Neural cell (in vitro differentiated cells): ENCODE results near the gene CYP4F12. TPM values are rescaled to one million over a fixed set of nuclear protein-coding genes. Genes with fewer than 3 reads are reported as not detected.

Experiments
- H2AFZ ChIP-seq: fragments of 200-600, 300-800 bp; sonication (generic), shearing (Covaris generic); 2 replicates; pipeline ENCODE4 v1.6.0; 2014; ENCODE audit warnings: low read depth, mild to moderate bottlenecking, antibody characterized with exemption, low read length, moderate library complexity
- H3F3A ChIP-seq: fragments of 200-600 bp; shearing (Covaris generic); 2 replicates; pipeline ENCODE4 v1.6.1; 2016; ENCODE audit warnings: mild to moderate bottlenecking, moderate library complexity, mixed read lengths, antibody characterized with exemption, low read length; ENCODE audit not compliant: insufficient read depth, poor library complexity, severe bottlenecking
- H3K27ac ChIP-seq: fragments of 200-600, 300-800 bp; sonication (generic), shearing (Covaris generic); 2 replicates; pipeline ENCODE4 v1.5.1; 2014; ENCODE audit warnings: mild to moderate bottlenecking, low read length, moderate library complexity
- H3K27me3 ChIP-seq: fragments of 300-800, 200-600 bp; sonication (generic), shearing (Covaris generic); 2 replicates; pipeline ENCODE4 v1.6.0; 2014; ENCODE audit warnings: mild to moderate bottlenecking, low read depth, low read length, moderate library complexity; ENCODE audit not compliant: insufficient read depth
- H3K36me3 ChIP-seq: fragments of 300-800, 200-600 bp; sonication (generic), shearing (Covaris generic); 2 replicates; pipeline ENCODE4 v1.5.1; 2014; ENCODE audit warnings: mild to moderate bottlenecking, antibody characterized with exemption, low read length, moderate library complexity; ENCODE audit not compliant: insufficient read depth
- H3K4me2 ChIP-seq: fragments of 300-800, 200-600 bp; sonication (generic), shearing (Covaris generic); 2 replicates; pipeline ENCODE4 v1.6.0; 2014; ENCODE audit warnings: mild to moderate bottlenecking, low read length
- H3K4me3 ChIP-seq: fragments of 300-800, 200-600 bp; sonication (generic), shearing (Covaris generic); 2 replicates; pipeline ENCODE4 v1.5.1; 2014; ENCODE audit warnings: mild to moderate bottlenecking, low read length, moderate library complexity
- H3K79me2 ChIP-seq: fragments of 200-600 bp; shearing (Covaris generic); replicated peaks from 2 replicates; pipeline ENCODE4 v1.6.0; 2014; ENCODE audit warnings: mild to moderate bottlenecking, low read length, moderate library complexity; ENCODE audit not compliant: insufficient read depth
- H3K9ac ChIP-seq: fragments of 300-800, 200-600 bp; sonication (generic), shearing (Covaris generic); 2 replicates; pipeline ENCODE4 v1.6.1; 2016; ENCODE audit warnings: mild to moderate bottlenecking, low read length, mixed read lengths
- H3K9me2 ChIP-seq: fragments of 200-600 bp; shearing (Covaris generic); 2 replicates; pipeline ENCODE4 v1.6.1; 2016; ENCODE audit warnings: mild to moderate bottlenecking, low read length, mixed read lengths; ENCODE audit not compliant: insufficient read depth
- H3K9me3 ChIP-seq: fragments of 200-600, 300-800 bp; sonication (generic), shearing (Covaris generic); 2 replicates; pipeline ENCODE4 v1.6.1; 2016; ENCODE audit warnings: mild to moderate bottlenecking, mixed run types, low read length, moderate library complexity, mixed read lengths
- H4K20me1 ChIP-seq: fragments of 200-600 bp; shearing (Covaris generic); 2 replicates; pipeline ENCODE4 v1.6.1; 2016; ENCODE audit warnings: mild to moderate bottlenecking, mixed run types; ENCODE audit not compliant: insufficient read depth
- EP300 ChIP-seq: fragments of 450-650 bp; conservative IDR thresholded peaks from 2 replicates; pipeline ENCODE4 v1.6.1; 2014; ENCODE audit warnings: antibody characterized with exemption, mild to moderate bottlenecking, moderate library complexity; ENCODE audit not compliant: poor library complexity, severe bottlenecking
- EZH2 ChIP-seq: fragments of 200-600, 300-800 bp; shearing (Covaris generic), sonication (generic); IDR thresholded peaks from 2 replicates; pipeline ENCODE4 v1.6.1; 2014; ENCODE audit warnings: antibody characterized with exemption, low read length, borderline replicate concordance, mild to moderate bottlenecking; ENCODE audit not compliant: insufficient read depth, poor library complexity, severe bottlenecking
- MXI1 ChIP-seq: fragments of 450-650 bp; conservative IDR thresholded peaks from 2 replicates; pipeline ENCODE4 v1.6.1; 2014; ENCODE audit warnings: antibody characterized with exemption, mild to moderate bottlenecking; ENCODE audit not compliant: poor library complexity, severe bottlenecking
- POLR2AphosphoS5 ChIP-seq: IDR thresholded peaks from 2 replicates; pipeline ENCODE4 v1.6.1; 2012
- RAD21 ChIP-seq: fragments of 450-650 bp; conservative IDR thresholded peaks from 2 replicates; pipeline ENCODE4 v1.6.1; 2014; ENCODE audit warnings: antibody characterized with exemption, mild to moderate bottlenecking, moderate library complexity
- SMC3 ChIP-seq: fragments of 450-650 bp; conservative IDR thresholded peaks from 2 replicates; pipeline ENCODE4 v1.6.1; 2014; ENCODE audit warnings: antibody characterized with exemption, mild to moderate bottlenecking, moderate library complexity; ENCODE audit not compliant: poor library complexity
- TAF1 ChIP-seq: IDR thresholded peaks from 2 replicates; pipeline ENCODE4 v1.6.1; 2012; ENCODE audit warnings: low read depth
- polyA plus RNA-seq: library from polyadenylated mRNA; depleted of rRNA; stranded (reverse); fragments of >200 nt; gene quantifications from 2 replicates; pipeline ENCODE4 v1.2.3, GENCODE V29; 2014
- TF ChIP-seq, protein P1 (sequence below): IDR thresholded peaks from 2 replicates; pipeline ENCODE4 v1.6.1; 2012; ENCODE audit warnings: borderline replicate concordance
- TF ChIP-seq, protein P2 (sequence below): fragments of 450-650 bp; IDR thresholded peaks from 2 replicates; pipeline ENCODE4 v1.5.1; 2014; ENCODE audit warnings: antibody characterized with exemption, mild to moderate bottlenecking, moderate library complexity; ENCODE audit not compliant: poor library complexity, severe bottlenecking

CYP4F12 gene
- polyA plus RNA-seq, 1 donor from 2014 or later, result not detected

- Histone ChIP-seq H3K4me3 (no peak overlapping the region), H3K9me3 (no peaks in the 10 kb centered on the region), H4K20me1 (no peaks in the 10 kb centered on the region), H3K79me2 (no peaks in the 10 kb centered on the region), H2AFZ (no peak overlapping the region), H3K4me2 (no peak overlapping the region), H3F3A (no peaks in the 10 kb centered on the region), H3K9ac (no peak overlapping the region), H3K36me3 (no peaks in the 10 kb centered on the region), H3K9me2 (no peaks in the 10 kb centered on the region), H3K27me3 (no peaks in the 10 kb centered on the region), H3K27ac (no peak overlapping the region)
- TF ChIP-seq EZH2 (no peak), EP300 (no peak), TAF1 (no peak), SMC3 (no peak), RAD21 (no peak), POLR2AphosphoS5 (no peak), MXI1 (no peak)
- TF ChIP-seq, protein P1, sequence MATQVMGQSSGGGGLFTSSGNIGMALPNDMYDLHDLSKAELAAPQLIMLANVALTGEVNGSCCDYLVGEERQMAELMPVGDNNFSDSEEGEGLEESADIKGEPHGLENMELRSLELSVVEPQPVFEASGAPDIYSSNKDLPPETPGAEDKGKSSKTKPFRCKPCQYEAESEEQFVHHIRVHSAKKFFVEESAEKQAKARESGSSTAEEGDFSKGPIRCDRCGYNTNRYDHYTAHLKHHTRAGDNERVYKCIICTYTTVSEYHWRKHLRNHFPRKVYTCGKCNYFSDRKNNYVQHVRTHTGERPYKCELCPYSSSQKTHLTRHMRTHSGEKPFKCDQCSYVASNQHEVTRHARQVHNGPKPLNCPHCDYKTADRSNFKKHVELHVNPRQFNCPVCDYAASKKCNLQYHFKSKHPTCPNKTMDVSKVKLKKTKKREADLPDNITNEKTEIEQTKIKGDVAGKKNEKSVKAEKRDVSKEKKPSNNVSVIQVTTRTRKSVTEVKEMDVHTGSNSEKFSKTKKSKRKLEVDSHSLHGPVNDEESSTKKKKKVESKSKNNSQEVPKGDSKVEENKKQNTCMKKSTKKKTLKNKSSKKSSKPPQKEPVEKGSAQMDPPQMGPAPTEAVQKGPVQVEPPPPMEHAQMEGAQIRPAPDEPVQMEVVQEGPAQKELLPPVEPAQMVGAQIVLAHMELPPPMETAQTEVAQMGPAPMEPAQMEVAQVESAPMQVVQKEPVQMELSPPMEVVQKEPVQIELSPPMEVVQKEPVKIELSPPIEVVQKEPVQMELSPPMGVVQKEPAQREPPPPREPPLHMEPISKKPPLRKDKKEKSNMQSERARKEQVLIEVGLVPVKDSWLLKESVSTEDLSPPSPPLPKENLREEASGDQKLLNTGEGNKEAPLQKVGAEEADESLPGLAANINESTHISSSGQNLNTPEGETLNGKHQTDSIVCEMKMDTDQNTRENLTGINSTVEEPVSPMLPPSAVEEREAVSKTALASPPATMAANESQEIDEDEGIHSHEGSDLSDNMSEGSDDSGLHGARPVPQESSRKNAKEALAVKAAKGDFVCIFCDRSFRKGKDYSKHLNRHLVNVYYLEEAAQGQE, result no peak
- TF ChIP-seq, protein P2, sequence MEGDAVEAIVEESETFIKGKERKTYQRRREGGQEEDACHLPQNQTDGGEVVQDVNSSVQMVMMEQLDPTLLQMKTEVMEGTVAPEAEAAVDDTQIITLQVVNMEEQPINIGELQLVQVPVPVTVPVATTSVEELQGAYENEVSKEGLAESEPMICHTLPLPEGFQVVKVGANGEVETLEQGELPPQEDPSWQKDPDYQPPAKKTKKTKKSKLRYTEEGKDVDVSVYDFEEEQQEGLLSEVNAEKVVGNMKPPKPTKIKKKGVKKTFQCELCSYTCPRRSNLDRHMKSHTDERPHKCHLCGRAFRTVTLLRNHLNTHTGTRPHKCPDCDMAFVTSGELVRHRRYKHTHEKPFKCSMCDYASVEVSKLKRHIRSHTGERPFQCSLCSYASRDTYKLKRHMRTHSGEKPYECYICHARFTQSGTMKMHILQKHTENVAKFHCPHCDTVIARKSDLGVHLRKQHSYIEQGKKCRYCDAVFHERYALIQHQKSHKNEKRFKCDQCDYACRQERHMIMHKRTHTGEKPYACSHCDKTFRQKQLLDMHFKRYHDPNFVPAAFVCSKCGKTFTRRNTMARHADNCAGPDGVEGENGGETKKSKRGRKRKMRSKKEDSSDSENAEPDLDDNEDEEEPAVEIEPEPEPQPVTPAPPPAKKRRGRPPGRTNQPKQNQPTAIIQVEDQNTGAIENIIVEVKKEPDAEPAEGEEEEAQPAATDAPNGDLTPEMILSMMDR, result no peak
Observed at GRCh38 chr19:15643387-15643786, 29.5 kb upstream of the CYP4F12 start.

- no peak overlapping the region for H3K9ac ChIP-seq
- H3K27ac ChIP-seq, result no peak overlapping the region
- no peaks in the 10 kb centered on the region for H4K20me1 ChIP-seq
- no peaks in the 10 kb centered on the region for H3K27me3 ChIP-seq
- no peak overlapping the region for H3K4me3 ChIP-seq
- no peaks in the 10 kb centered on the region for H3F3A ChIP-seq
- H3K9me2 ChIP-seq, result no peaks in the 10 kb centered on the region
- H3K36me3 ChIP-seq, result no peaks in the 10 kb centered on the region
- H3K9me3 ChIP-seq, result no peaks in the 10 kb centered on the region
- no peak overlapping the region for H2AFZ ChIP-seq
- TF ChIP-seq, protein P1, result no peak
- TF ChIP-seq TAF1 (no peak), POLR2AphosphoS5 (no peak), MXI1 (no peak), EP300 (no peak), RAD21 (no peak), EZH2 (no peak), SMC3 (no peak)
- TF ChIP-seq, protein P2, result no peak
- no peak overlapping the region for H3K4me2 ChIP-seq
- H3K79me2 ChIP-seq, result no peaks in the 10 kb centered on the region
Observed at GRCh38 chr19:15644066-15644741, 28.7 kb upstream of the CYP4F12 start.
